NOMO-1 (cell line): Measurements from ENCODE around the gene STK38L.

Source experiments
- DNase-seq, 2 experiments: peaks; one replicate each; lab custom pipeline; 2025; ENCODE audit not compliant: unreplicated experiment in 2 of 2; lab: John Stamatoyannopoulos, UW

Gene STK38L

DNA sequence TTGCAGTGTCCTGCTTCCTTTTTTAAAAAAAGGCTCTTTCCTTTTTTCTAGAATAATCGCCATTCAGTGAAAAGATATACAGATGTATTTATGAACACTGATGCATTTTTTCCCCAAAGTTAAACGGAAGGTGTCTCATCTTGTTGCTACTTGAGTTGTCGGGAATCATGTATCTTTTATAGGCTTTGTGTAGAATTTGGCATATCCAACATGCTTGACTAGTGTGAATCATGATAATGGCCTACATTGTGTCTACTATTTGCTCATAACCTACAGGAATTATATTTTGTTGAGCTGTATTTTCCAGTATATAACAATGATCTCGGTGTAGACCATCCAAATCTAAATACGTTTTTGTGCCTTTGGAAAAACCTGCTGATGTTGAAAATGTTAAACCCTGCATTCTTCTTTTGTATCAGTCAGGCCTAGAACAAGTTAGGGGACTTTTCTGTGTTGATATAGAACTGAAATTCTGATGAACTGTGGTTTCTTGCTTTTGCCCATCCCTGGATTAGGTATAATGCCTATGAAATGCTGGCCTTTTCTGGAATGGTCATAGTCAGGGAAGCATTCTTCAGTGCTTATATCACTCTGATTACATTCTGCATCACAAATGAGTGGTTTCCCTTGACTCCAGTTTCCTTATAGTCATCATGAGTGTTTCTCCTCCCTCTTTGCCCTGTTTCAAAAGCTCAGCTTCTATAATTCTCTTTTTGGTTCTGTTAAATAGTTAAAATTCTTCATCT lies 99.3 kb downstream of the STK38L start:
- DNase-seq: no peak

DNA sequence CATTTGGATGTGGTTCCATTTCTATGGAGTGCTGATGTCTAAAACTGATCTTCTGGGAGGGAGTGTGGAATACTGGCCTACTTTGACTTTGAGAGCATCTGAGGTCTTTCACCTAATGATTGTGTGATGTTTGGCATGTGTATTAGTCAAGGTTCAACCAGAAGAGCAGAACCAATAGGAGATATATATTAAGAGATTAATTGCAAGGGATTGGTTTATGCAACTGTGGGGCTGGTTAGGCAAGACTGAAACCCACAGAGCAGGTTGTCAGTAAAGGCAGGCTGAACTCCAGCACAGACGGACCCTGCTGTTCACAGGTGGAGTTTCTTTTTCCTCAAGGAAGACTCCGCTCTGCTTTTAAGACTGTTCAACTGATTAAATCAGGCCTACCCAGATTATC lies 100.2 kb downstream of the STK38L start:
- DNase-seq: no peak

DNA sequence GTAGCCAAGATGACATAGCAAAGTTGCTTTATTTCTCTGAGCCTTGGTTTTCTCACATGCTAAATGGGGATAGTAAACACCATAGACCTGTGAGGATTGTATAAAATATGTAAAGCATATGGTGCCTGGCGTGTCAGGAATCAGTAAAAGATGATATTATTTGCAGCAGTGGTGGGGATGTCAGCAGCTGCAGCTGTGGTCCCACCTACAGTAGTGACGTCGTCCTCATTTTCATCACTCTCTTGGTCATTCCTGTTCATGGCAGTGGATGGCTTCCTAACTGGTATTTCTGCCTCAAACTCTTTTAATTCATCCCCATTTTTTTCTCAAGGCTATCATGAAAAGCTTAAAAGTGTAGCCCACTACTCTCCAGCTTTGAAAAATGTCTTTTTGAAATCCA lies 100.7 kb downstream of the STK38L start:
- no peak for DNase-seq

- DNase-seq: no peak
Measured at GRCh38 chr12:27345376-27345775, 101.3 kb downstream of the STK38L start.

GRCh38 chr12:27347779-27348178 lies 103.7 kb downstream of the STK38L start:
- no peak for DNase-seq

DNA sequence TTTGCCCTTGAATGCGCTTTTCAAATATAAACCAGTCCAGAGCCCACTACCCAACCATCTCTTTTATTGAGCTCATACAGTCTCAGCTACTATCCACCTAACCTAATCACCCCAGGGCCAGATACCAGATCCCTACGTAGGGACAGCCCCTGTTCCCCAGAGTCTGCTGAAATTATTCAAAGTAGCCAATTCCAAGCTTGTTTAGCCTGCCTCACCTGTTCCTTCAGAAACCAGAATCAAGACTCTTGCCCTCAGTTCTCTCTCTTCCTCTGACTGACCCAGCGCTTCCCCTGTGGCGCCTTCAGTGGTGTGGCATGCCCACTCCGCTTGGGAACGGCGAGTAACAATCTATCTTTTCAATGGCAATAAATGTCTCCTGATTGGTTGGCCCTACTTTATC lies 107.4 kb downstream of the STK38L start:
- no peak for DNase-seq

GRCh38 chr12:27355486-27355885 lies 111.4 kb downstream of the STK38L start:
- no peak for DNase-seq

DNA sequence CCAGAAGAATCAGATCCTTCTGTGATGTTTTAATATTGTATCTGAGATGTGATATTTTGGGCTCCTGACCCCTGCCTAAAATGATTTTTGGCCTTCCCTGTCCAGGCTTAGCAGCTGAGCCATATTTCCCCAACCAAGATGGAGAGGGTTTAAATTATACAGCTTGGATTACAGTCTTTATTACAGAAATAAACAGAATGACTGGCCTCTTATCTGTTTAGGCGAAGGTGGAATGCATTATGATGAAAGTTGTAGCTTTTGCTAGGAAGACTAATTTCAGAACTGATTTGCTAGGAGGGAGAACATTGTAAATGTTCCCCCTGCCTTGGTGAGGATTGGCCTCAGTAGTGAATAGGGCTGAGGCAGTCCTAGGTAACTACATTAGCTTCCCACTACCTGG lies 111.9 kb downstream of the STK38L start:
- no peak for DNase-seq

- no peak for DNase-seq
Measured at GRCh38 chr12:27359578-27360340, 115.7 kb downstream of the STK38L start.

DNA sequence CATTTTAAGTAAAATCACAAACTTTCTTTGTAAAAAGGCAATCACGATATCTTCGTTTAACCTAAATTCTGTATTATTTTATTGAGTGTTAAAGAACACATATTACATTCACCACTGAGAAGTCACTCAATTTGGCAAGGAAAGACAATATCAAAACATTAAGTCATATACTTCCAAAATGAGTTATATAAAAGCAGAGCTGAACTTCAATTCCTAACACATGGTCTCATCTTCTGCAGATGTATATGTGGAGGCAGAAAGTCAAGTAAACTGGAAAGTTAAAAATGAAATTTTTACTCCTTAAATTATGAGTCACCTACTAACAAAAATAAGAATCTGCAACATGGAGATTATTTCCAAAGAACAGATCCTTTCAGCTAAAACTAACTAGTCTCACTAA lies 117.3 kb downstream of the STK38L start:
- no peak for DNase-seq

- no peak for DNase-seq
Measured at GRCh38 chr12:27366621-27367020, 122.5 kb downstream of the STK38L start.

DNA sequence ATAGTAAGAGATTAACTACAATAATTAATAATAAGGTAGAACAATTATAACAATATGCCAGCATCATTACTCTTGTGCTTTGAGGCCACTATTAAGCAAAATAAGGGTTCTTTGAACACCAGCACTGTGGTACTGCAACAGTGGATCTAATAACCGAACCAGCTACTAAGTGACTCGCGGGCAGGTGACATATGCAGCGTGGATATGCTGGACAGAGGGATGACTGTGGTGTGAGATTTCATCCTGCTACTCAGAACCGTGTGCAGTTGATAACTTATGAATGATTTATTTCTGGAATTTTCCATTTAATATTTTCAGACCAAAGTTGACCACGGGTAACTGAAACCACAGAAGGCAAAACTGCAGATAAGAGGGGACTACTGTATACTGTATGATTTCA lies 123.0 kb downstream of the STK38L start:
- DNase-seq: no peak
